DND-41 (cell line): ENCODE measurements around the gene MYOM3.

Experiments
- CTCF ChIP-seq: IDR thresholded peaks from 2 replicates; pipeline ENCODE4 v1.5.1; 2012; ENCODE audit warnings: borderline replicate concordance, low read length, moderate library complexity, mild to moderate bottlenecking; ENCODE audit not compliant: poor library complexity, severe bottlenecking; ENCODE audit errors: extremely low read depth
- EZH2 ChIP-seq: IDR thresholded peaks from 3 replicates; pipeline ENCODE4 v1.6.1; 2012; ENCODE audit warnings: borderline replicate concordance, low read depth, mild to moderate bottlenecking, moderate library complexity, low read length, inconsistent platforms; ENCODE audit not compliant: severe bottlenecking

- TF ChIP-seq CTCF (no peak), EZH2 (no peak)
These were observed 54.8 kb downstream of the MYOM3 start for GRCh38 chr1:24057171-24057570.
